HK-2 (cell line): Measurements from ENCODE around the gene TEN1.
A peak's percentile ranks its signal among the peaks of the same experiment; 100 is the strongest.
"Not testable (repeated sequence)": the region's sequence is repeated elsewhere in the genome, so short reads cannot be mapped to it uniquely, and the experiment has no call there.

ENCODE experiments used
- DNase-seq: peaks from one replicate; pipeline ENCODE4 v3.0.0-alpha.2; 2018; ENCODE audit not compliant: unreplicated experiment

Gene TEN1

GRCh38 chr17:75978938-75979704, at the start of gene TEN1, which contains the start of gene ACOX1:
TEN1 (plus strand) TSS chr17:75979240; CDS start chr17:75986193, 6,953 bp downstream.
ACOX1 (minus strand) TSS chr17:75979166; CDS start chr17:75979073, 93 bp downstream.
- peak; percentile 97 for DNase-seq

GRCh38 chr17:75931062-75931461, 48.0 kb upstream of the TEN1 start:
- no peak for DNase-seq

- no peak for DNase-seq
Observed at GRCh38 chr17:75932852-75933251, 46.2 kb upstream of the TEN1 start.

GRCh38 chr17:75933808-75934207, 45.2 kb upstream of the TEN1 start:
- DNase-seq: no peak

- DNase-seq: no peak
Observed at GRCh38 chr17:75937652-75938051, 41.4 kb upstream of the TEN1 start.

GRCh38 chr17:75940727-75941441, 38.2 kb upstream of the TEN1 start, which contains the start of gene FBF1:
FBF1 (minus strand) TSS chr17:75941042; CDS start chr17:75938149, 2,893 bp downstream.
- peak; percentile 97 for DNase-seq

- no peak for DNase-seq
Observed at GRCh38 chr17:75941442-75941819, 37.6 kb upstream of the TEN1 start.

GRCh38 chr17:75942473-75942872, 36.6 kb upstream of the TEN1 start:
- no peak for DNase-seq

GRCh38 chr17:75943491-75943890, 35.5 kb upstream of the TEN1 start:
- no peak for DNase-seq

GRCh38 chr17:75945211-75945610, 33.8 kb upstream of the TEN1 start:
- DNase-seq: no peak

- no peak for DNase-seq
Observed at GRCh38 chr17:75950421-75950820, 28.6 kb upstream of the TEN1 start.

- no peak for DNase-seq
Observed at GRCh38 chr17:75950855-75951554, 28.0 kb upstream of the TEN1 start.

- DNase-seq: no peak
Observed at GRCh38 chr17:75959051-75959838, 19.8 kb upstream of the TEN1 start.

GRCh38 chr17:75959839-75960511, 19.1 kb upstream of the TEN1 start:
- no peak for DNase-seq

GRCh38 chr17:75965468-75965867, 13.6 kb upstream of the TEN1 start:
- no peak for DNase-seq

- DNase-seq: not testable (repeated sequence)
Observed at GRCh38 chr17:75969044-75969443, 10.0 kb upstream of the TEN1 start.

- no peak for DNase-seq
Observed at GRCh38 chr17:75970011-75970523, 9.0 kb upstream of the TEN1 start.

- DNase-seq: no peak
Observed at GRCh38 chr17:75970626-75971025, 8.4 kb upstream of the TEN1 start.

GRCh38 chr17:75975187-75975586, 3.9 kb upstream of the TEN1 start:
- DNase-seq: not testable (repeated sequence)

GRCh38 chr17:75975757-75976174, 3.3 kb upstream of the TEN1 start:
- DNase-seq: no peak
